ENCODE data around the gene STK38.

The STK38 gene

DNA sequence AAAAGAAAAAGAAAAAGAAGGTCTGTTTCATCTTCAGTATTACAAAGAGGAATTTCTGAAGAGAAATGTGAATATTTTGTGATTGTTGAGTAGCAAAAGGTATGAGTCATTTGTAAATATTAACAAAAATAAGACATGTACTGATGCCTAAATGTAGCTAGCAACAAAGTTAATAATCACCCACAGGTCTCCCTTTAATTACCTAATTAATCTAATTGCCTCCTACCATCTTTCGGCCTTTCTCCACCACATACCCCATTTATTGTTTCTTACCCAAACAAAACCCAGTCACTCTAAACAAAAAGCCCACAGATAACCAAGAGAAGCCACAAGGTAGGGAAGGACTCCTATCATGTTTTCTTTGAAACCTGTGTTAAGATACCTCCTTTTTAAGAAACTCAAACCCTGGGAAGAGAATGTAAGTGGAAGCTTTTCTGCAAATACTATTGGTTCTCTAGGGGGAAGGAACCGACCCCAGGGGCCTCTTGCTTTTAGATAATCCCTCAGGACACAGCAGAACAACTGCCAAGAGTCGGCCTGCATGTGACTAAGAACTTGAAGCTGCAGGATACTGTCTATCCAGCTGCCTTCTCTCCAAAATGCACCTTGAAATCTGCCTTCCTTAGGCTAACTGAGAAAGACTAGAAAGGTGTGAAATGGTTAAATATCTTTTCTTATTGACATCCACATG, 16.1 kb upstream of the STK38 start:
- no peak for DNase-seq

DNA sequence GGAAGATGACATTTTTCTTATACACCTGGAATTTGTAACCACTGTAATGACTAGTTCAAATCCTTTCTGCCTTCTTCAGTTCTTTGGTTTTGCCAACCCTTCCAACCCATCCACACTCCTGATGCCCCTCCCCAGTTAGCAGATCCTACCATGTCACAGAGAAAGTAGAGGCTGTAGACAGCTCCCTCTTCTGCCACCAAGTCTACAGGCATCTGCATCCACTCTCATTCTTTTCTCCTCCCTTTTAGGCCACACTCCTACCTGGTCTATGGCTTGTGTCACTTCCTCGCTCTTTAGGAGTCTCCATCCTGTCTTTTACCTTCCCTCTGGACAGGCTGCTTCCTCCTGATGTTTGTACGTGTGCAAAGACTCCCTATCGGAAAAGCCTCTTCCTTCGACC, 13.5 kb upstream of the STK38 start:
- no peak for DNase-seq

DNA sequence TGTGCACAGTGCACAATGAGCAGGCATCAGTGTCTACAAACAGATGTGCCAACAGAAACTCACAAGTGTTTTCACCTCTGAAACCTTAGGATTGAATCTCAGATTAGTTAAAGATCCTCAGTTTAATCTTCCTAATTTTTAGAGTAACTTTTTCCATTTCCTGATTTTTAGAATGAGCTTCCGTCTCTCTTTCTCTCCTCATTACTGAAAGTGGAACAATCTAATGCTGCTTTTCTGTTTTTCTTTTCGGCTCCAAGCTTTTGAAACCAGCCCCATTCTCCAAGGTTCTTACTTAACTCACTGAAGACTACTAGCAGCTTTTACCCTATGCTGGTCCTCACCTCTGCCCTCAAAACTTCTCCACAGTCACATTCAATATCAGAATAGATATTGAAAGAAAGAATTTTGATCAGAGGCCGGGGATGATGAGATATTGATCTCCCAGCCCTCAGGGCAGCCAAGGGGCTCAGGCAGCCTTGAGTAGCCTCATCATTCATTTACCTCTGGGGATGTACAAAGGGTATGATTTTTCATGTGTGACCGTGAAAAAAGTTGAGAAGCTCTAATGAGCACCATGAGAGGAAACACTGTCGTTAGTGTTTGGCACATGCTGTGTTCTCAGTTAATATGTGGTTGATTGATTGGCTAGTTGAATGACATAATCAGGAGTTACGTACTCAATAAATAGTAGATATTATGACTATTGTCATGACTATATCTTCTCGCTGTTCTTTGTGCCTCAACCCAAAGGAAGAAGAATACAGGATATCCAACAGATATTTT, 11.9 kb upstream of the STK38 start:
- no peak for DNase-seq

- DNase-seq: no peak
Observed at GRCh38 chr6:36556281-36556680, 9.0 kb upstream of the STK38 start.

DNA sequence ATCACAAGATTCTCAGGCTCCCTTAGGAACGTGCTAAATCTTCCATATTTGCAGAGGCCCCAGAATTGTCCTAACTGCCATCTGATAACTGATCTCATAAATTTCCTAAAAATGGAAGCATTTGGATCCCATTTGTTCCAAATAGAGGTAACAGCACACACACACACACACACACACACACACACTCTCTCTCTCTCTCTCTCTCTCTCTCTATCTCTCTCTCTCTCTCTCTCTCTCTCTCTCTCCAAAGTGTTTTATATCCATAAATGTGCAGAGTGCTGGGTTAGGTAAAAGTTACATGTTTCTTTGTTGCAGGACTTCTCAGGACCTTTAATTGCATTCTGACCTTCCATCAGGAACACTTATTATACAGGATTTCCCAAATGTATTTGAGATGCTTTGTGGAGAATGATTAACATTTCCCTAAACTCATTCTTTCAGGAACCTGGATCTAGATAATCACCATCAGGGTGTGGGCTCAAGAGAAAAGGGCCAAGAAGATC, 8.5 kb upstream of the STK38 start:
- no peak for DNase-seq

DNA sequence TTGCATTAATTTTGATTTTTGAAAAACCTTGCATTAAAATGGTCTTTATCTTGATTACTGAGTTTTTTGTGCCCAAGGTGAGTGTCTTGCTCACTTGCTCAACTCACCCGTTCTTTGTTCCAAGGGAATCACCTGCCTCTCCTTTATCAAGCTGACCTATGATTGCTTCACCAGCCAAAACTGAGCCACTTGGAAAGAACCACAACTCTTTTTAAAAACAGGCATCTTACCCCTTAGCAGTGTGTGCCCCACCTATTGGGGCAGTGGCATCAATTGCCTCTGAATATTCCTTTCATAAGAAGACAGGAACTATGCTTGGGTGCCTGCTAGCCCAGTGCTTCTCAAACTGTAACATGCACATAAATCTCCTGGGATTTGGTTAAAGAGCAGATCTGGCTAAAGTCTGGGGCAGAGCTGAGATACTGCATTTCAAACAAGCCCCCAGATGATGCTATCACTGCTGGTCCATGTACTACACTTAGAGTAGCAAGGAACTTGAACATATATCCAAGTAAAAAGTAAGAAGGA, 3.3 kb upstream of the STK38 start:
- no peak for DNase-seq

- DNase-seq: no peak
Observed at GRCh38 chr6:36548401-36548743, 1.1 kb upstream of the STK38 start.

DNA sequence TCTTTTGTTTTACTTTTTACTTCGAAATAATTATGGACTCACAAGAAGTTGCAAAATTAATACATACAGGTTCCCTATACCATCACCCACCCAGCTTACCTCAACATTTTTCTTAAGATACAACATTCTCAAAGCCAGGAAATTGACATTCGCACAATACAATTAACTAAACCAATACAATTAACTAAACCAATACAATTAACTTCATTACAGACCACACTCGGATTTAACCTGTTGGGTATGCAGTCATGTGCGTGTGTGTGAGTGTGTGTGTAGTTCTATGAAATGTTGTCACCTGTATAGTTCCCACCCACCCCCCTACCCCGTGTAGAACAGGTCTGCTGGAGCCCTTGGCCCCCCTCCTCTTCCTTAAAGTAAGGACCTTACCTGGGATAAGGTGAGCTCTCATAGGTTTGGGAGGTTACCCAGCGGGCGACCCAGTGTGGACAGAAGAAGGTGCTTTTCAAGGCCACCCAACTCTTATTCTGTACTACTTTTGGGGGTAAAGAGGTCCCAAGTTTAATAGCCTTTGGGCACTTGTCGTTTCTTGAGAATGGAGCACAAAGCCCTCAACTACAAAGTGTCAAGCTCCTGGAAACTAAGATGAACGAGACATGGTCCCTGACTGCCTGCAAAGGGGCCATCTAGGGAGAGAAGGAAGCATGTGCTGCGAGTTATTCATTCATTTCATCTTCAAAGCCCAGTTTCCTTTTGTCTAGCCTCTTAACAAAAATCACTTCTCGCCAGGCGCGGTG, 544 bp upstream of the STK38 start:
- no peak for DNase-seq

DNA sequence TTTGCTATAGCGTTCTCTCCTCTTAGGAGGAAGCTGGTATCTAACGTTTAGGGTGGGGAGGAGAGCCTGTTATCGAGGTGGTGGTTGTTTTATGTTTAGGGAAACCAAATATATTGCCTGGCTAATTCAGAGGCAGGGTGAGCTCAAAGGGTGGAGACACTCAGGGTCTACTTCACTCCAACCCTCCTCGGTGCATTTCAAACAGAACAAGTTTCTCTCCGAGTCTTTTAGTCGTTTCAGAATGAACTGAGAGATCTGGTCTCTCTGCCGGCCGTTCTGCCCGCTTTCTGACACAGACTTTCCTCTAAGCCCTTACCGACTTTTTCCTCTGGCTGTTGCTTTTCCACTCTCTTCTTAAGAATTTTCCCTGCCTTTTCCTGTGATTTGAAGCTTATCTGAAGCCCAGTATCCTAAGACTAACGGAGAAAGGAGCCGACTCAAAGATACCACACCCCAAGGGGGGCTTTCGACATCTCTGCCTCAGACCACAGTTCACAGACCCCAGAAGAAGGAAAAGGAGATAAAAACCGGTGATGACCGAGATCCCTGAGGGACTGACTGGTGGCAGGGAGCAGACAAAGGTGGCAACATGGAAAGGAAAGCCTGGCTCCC, 865 bp downstream of the STK38 start:
- no peak for DNase-seq

DNA sequence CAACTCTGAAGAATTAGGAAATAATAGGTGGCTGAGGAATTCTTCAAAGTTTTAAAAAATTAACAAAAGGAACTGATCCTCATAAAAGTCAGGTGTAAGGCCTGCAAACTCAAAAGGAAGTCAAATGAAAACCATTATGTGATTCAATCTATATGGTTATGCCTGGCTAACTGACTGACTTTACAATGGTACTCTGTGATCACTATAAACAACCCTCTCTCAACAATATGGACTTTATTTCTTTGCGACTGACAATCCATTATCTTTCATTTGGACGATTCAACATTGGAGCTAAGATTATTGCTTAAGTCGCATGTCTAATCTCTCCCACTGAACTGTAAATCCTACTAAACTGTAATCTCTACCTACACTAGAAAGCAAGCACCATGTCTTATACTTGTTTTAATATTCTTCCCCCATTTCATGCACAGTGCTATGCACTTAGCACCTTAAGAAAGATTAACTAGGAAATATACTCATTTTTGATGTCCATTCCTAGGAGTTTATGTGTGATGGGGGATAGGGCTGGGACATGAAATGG, 1.4 kb downstream of the STK38 start:
- DNase-seq: no peak

GRCh38 chr6:36544228-36544627, 3.1 kb downstream of the STK38 start:
- DNase-seq: peak; percentile 35

GRCh38 chr6:36542041-36542440, 5.2 kb downstream of the STK38 start:
- no peak for DNase-seq

- no peak for DNase-seq
Observed at GRCh38 chr6:36539814-36540568, 7.3 kb downstream of the STK38 start.

GRCh38 chr6:36536873-36537547, 10.3 kb downstream of the STK38 start:
- no peak for DNase-seq

GRCh38 chr6:36533321-36533720, 14.0 kb downstream of the STK38 start:
- DNase-seq: no peak

GRCh38 chr6:36526066-36526465, 21.2 kb downstream of the STK38 start:
- no peak for DNase-seq

- no peak for DNase-seq
Observed at GRCh38 chr6:36525346-36525745, 21.9 kb downstream of the STK38 start.

- DNase-seq: no peak
Observed at GRCh38 chr6:36524871-36525270, 22.4 kb downstream of the STK38 start.

GRCh38 chr6:36523936-36524499, 23.3 kb downstream of the STK38 start:
- DNase-seq: no peak

GRCh38 chr6:36523451-36523850, 23.8 kb downstream of the STK38 start:
- no peak for DNase-seq

GRCh38 chr6:36519352-36519751, 27.9 kb downstream of the STK38 start:
- no peak for DNase-seq
